HG02885 (cell line): Measurements from ENCODE around the gene SNURF.
A peak's percentile ranks its signal among the peaks of the same experiment; 100 is the strongest.
"Not testable (repeated sequence)": the region's sequence is repeated elsewhere in the genome, so short reads cannot be mapped to it uniquely, and the experiment has no call there.

Experiments
- ATAC-seq: cut with Tn5 transposase; IDR thresholded peaks from one replicate; pipeline ENCODE4 v1.9.1; 2021; ENCODE audit warnings: mild to moderate bottlenecking; ENCODE audit not compliant: unreplicated experiment, poor library complexity

Gene SNURF

GRCh38 chr15:24954783-24955530, at the start of gene SNURF, which contains the start of gene SNRPN:
Gene SNURF, plus strand, starts transcription at chr15:24954987. Its CDS starts 62 bp downstream, at chr15:24955049.
Gene SNRPN, plus strand, starts transcription at chr15:24954987. Its CDS starts 19,467 bp downstream, at chr15:24974454.
- peak; percentile 77 for ATAC-seq

GRCh38 chr15:24916305-24917009, 38.3 kb upstream of the SNURF start:
- no peak for ATAC-seq

- no peak for ATAC-seq
Observed at GRCh38 chr15:24917431-24917830, 37.4 kb upstream of the SNURF start.

- ATAC-seq: no peak
Observed at GRCh38 chr15:24919446-24919845, 35.3 kb upstream of the SNURF start.

GRCh38 chr15:24922781-24923180, 32.0 kb upstream of the SNURF start:
- ATAC-seq: not testable (repeated sequence)

- no peak for ATAC-seq
Observed at GRCh38 chr15:24924153-24924552, 30.6 kb upstream of the SNURF start.

- ATAC-seq: no peak
Observed at GRCh38 chr15:24924621-24925020, 30.2 kb upstream of the SNURF start.

GRCh38 chr15:24931874-24932732, 22.7 kb upstream of the SNURF start:
- ATAC-seq: not testable (repeated sequence)

GRCh38 chr15:24933716-24934115, 21.1 kb upstream of the SNURF start:
- no peak for ATAC-seq

- not testable (repeated sequence) for ATAC-seq
Observed at GRCh38 chr15:24938224-24938623, 16.6 kb upstream of the SNURF start.

GRCh38 chr15:24940236-24940635, 14.6 kb upstream of the SNURF start:
- no peak for ATAC-seq

GRCh38 chr15:24943361-24943760, 11.4 kb upstream of the SNURF start:
- ATAC-seq: no peak

GRCh38 chr15:24944954-24945353, 9.8 kb upstream of the SNURF start:
- no peak for ATAC-seq

- ATAC-seq: no peak
Observed at GRCh38 chr15:24945711-24946110, 9.1 kb upstream of the SNURF start.

- ATAC-seq: no peak
Observed at GRCh38 chr15:24948495-24948894, 6.3 kb upstream of the SNURF start.

- ATAC-seq: no peak
Observed at GRCh38 chr15:24955531-24955921, 739 bp downstream of the SNURF start.

- ATAC-seq: peak; percentile 72
Observed at GRCh38 chr15:24956111-24956838, 1.5 kb downstream of the SNURF start.

- no peak for ATAC-seq
Observed at GRCh38 chr15:24957691-24958090, 2.9 kb downstream of the SNURF start.

- no peak for ATAC-seq
Observed at GRCh38 chr15:24961967-24962366, 7.2 kb downstream of the SNURF start.

- ATAC-seq: no peak
Observed at GRCh38 chr15:24962880-24963279, 8.1 kb downstream of the SNURF start.
